HCT116 (cell line): ENCODE results near the gene DDX10.

ENCODE experiments used
- CTCF ChIP-seq, 3 experiments: fragments of 200-600 bp in 1 of 3; sonication (generic) in 1 of 3; IDR thresholded peaks in 2 of 3; conservative IDR thresholded peaks in 1 of 3; 2 replicates each; pipeline ENCODE4 v1.5.1; 2012 to 2017; ENCODE audit warnings: low read depth in 2 of 3, low read length in 2 of 3, antibody characterized with exemption in 1 of 3, borderline replicate concordance in 1 of 3, control low read depth in 1 of 3, mild to moderate bottlenecking in 1 of 3, mixed read lengths in 1 of 3, mixed run types in 1 of 3, moderate library complexity in 1 of 3; ENCODE audit not compliant: insufficient read depth in 1 of 3
- EZH2 ChIP-seq: fragments of 200-600 bp; sonication (generic); IDR thresholded peaks from 2 replicates; pipeline ENCODE4 v1.6.1; 2017; ENCODE audit warnings: antibody characterized with exemption, mixed run types
- EZH2phosphoT487 ChIP-seq: fragments of 200-600 bp; IDR thresholded peaks from 2 replicates; pipeline ENCODE4 v1.6.1; 2018; ENCODE audit warnings: antibody characterized with exemption, borderline replicate concordance
- POLR2A ChIP-seq: IDR thresholded peaks from 2 replicates; pipeline ENCODE4 v1.7.0; 2011; ENCODE audit warnings: borderline replicate concordance; ENCODE audit not compliant: insufficient read depth, insufficient read length; ENCODE audit errors: extremely low read depth
- POLR2AphosphoS5 ChIP-seq: IDR thresholded peaks from 2 replicates; pipeline ENCODE4 v1.6.1; 2011; ENCODE audit warnings: mild to moderate bottlenecking, low read depth, low read length, moderate library complexity
- RAD21 ChIP-seq: IDR thresholded peaks from 2 replicates; pipeline ENCODE4 v1.6.1; 2012; ENCODE audit warnings: low read depth, mild to moderate bottlenecking
- REST ChIP-seq: IDR thresholded peaks from 2 replicates; pipeline ENCODE4 v1.6.1; 2012; ENCODE audit warnings: low read depth
- SIN3A ChIP-seq: IDR thresholded peaks from 2 replicates; pipeline ENCODE4 v1.6.1; 2012; ENCODE audit warnings: low read depth
- TCF7L2 ChIP-seq: IDR thresholded peaks from 2 replicates; pipeline ENCODE4 v1.7.0; 2011; ENCODE audit warnings: borderline replicate concordance, inconsistent platforms; ENCODE audit not compliant: insufficient read depth, insufficient read length; ENCODE audit errors: extremely low read depth
- ZNF274 ChIP-seq: fragments of 200-500 bp; sonication (Bioruptor generic); IDR thresholded peaks from 2 replicates; pipeline ENCODE4 v1.6.1; 2014; ENCODE audit warnings: mild to moderate bottlenecking, low read depth, low read length, inconsistent platforms
- TF ChIP-seq, protein P1 (sequence below): IDR thresholded peaks from 2 replicates; pipeline ENCODE4 v1.6.1; 2012

GRCh38 chr11:108645970-108646369 lies 18.9 kb upstream of the DDX10 start:
- no peak for TF ChIP-seq POLR2AphosphoS5
- TF ChIP-seq EZH2 = no peak
- TF ChIP-seq CTCF (IDR thresholded peaks at IDR 0.05 in 2 of 3, conservative IDR thresholded peaks at IDR 0.05 in 1 of 3; ENCODE audit: borderline replicate concordance in 1 of 3, insufficient read depth in 1 of 3, low read depth in 2 of 3, low read length in 2 of 3) = no peak
- no peak for TF ChIP-seq EZH2phosphoT487
- TF ChIP-seq, protein P1, sequence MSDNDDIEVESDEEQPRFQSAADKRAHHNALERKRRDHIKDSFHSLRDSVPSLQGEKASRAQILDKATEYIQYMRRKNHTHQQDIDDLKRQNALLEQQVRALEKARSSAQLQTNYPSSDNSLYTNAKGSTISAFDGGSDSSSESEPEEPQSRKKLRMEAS = no peak
- no peak for TF ChIP-seq RAD21
- no peak for TF ChIP-seq POLR2A
- no peak for TF ChIP-seq SIN3A
- no peak for TF ChIP-seq TCF7L2
- TF ChIP-seq REST = no peak
- no peak for TF ChIP-seq ZNF274
